GM21367 (cell line): ENCODE measurements around the gene MAGI3.

Source experiments
- ATAC-seq: cut with Tn5 transposase; IDR thresholded peaks from one replicate; pipeline ENCODE4 v1.9.1; 2021; ENCODE audit not compliant: unreplicated experiment

The MAGI3 gene

DNA sequence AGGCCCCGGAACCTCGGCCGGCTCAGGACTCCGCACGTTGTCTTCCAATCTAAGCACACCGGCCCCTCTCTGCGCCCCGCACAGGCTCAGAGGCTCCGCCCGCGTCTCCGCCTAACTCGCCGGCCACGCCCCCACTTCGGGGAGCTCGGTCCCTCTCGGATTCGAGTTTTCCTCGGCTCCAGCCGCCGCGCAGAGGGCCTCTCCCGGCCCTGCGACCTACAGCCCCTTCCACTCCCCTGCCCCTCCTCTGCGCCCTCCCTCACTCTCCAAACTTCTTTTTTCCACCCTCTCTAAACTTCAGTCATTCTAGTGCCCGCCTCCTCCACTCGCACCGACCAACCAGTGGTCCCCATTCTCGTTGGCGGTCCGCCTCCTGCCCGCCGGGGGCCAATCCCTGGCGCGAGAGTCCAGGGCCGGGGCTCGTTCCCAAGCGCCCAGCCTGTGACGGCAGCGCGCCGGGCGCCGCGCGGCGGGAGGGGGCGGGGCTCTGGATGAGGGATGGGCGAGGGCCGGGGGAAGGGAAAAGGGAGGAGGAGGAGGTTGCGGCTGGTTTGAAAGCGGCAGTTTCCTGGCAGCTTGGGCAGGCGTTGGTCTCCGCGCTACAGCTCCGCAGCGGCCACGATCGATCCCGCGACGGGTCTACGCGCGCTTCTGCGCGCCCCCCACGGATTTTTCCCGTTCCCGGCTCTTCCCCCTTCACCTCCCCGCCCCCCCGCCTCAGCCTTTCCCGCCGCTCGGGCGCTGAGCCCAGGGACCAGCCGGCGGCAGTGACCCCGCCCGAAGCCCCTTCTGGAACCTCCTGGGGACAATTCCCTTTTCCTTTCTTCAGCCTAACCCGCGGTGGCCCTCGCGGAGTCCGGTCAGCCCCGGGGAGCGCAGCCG, at the start of gene MAGI3:
Gene MAGI3 (plus strand): TSS at position 563 of the 882 bp plus-strand sequence. CDS start 519 bp downstream, outside the sequence.
- ATAC-seq = peak; percentile 98

DNA sequence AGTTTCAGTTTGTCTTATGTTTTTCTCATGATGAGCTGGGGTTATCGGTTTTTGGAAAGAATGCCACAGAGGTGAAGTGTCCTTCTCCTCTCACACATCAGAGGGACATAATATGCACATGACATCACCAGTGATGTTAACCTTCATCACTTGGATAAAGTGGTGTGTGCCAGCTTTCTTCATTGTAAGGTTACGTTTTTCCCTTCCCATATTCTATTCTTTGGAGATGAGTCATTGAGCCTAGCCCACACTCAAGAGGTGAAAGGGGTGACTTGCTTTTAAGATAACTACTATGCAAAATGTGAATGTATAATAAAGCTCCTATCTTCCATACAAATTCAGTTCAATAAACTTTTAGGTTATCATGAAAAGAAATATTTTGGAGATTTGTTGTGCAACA, 36.7 kb upstream of the MAGI3 start:
- no peak for ATAC-seq

DNA sequence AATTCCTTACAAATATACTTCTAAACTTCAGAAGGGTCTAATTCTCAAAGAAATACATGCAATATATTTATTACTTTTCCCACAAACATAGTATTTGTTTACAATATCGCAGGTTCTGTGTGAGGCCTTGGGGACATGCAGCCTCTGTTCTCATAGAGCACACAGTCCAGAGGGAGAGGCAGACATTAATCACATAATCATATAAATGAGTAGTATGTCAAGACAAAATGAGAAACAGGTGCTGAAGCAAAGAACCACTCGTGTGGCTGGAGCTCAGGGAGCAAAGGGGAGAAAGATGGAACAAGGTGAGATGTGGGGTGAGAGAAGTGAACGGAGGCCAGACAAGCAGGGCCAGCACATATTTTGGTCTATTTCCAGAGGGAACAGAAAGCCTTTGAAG, 26.4 kb upstream of the MAGI3 start:
- no peak for ATAC-seq

DNA sequence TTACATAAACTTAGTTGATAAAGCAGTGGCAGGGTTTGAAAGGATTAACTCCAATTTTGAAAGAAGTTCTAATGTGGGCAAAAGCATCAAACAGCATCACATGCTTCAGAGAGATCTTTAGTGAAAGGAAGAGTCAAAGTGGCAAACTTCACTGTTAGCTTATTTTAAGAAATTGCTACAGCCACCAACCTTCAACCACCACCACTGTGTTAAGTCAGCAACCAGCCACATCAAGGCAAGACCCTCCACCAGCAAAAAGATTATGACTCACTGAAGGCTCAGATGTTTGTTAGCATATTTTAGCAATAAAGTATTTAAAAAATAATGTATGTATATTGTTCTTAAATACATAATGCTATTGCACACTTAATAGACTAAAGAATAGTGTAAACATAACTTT, 21.3 kb upstream of the MAGI3 start:
- no peak for ATAC-seq

DNA sequence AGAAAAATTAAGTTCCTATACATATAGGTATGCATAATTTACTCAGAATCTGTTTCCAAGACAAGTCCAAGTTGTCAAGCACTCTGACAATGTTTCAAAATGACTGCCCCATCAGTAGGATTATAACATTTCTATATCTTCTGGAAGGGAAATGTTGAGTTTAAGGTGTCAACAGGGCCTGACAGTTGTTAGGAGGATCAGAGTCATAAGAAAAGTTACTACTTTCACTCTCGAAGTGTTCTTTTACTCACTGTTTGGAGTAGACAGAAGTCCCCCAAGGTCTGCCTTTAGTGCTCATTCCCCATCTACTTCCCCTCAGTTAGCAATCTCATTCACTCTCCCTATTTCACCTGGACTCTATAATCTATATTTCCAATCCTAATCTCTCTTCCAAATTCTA, 20.6 kb upstream of the MAGI3 start:
- no peak for ATAC-seq

DNA sequence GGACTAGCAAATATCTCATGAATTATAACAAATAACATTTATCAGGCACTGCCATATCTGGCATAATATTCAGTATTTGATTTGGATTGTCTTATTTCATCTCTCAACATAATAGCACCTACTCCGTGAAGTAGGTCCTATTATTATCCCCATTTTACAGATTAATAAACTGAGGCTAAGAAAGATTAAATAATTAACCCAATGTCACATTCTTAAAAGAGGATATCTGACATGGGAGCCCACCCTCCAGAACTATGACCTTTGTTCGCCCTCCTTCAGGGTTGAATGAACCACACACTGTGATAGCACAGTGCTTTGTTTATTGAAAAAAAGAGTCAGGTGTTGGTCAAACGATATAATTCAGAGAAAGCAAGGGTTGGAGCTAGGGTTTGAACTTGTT, 19.4 kb upstream of the MAGI3 start:
- no peak for ATAC-seq

DNA sequence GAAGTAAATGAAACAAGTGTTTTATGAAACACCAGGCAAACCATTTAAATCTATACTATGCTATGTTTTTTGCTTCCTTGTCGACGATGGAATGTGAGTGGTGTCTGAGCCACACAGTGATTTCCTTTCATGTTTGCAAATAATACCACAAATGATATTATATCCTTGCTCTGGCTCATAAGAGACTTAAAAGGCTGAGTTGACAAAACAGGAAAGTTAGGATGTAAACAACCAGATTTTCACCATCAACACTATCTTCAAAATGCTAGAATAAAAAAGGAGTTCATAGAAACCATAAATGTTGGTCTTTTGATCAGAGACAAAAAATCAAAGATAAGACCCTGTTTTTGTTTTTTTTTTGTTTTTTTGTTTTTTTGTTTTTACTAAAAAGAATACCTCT, 17.8 kb upstream of the MAGI3 start:
- ATAC-seq = no peak

DNA sequence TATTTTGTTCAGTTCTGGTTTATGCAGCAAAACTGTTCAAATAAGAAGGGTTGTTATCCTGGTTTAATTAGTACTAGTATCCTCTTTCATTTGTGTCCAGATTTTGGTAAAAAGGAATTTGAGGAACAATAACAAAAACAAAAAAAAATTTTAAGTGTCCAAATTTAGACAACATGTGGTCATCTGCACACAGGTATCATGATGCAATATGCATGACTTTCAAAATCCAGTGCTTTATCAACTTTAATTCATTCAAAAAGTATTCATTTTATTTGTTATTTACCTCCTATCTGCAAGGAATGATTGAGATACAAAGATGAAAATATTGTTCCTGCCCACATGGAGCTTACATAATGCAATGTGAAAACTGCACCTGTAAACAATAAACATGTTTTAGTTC, 16.7 kb upstream of the MAGI3 start:
- ATAC-seq = no peak

DNA sequence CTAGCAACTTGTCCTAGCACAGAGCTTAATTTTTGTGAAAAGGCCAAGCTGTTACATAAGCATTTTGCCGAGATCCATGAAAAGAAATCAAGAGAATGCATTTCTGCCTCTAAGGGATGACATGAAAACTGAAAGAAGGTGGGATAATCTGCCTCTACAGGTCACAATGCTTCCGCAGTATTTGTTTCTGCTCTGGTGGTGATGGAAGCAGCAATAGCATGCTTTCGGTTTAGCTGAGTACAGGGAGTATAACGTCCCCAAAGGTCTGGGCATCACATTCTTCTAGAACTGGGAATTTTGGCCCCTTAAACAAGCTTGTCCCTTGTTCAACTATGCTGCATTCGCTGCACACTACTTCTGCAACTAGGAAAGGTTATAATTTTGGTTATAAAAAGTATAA, 14.4 kb upstream of the MAGI3 start:
- no peak for ATAC-seq

DNA sequence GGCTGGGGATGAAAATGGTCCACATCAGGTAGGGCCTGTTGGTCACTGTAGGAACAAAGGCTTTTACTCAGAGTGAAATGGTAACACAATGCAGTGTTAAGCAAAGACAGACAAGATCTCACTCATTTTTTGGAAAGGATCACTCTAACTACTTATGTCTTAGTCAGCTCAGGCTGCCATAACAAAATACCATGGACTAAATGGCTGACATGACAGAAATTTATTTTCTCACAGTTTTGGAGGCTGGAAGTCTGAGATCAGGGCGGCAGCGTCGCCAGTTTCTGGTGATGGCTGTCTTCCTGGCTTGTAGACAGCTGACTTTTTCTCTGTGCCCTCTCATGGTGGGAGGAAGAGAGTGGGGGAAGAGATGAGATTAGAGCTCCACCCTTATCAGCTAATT, 10.2 kb upstream of the MAGI3 start:
- ATAC-seq = no peak

DNA sequence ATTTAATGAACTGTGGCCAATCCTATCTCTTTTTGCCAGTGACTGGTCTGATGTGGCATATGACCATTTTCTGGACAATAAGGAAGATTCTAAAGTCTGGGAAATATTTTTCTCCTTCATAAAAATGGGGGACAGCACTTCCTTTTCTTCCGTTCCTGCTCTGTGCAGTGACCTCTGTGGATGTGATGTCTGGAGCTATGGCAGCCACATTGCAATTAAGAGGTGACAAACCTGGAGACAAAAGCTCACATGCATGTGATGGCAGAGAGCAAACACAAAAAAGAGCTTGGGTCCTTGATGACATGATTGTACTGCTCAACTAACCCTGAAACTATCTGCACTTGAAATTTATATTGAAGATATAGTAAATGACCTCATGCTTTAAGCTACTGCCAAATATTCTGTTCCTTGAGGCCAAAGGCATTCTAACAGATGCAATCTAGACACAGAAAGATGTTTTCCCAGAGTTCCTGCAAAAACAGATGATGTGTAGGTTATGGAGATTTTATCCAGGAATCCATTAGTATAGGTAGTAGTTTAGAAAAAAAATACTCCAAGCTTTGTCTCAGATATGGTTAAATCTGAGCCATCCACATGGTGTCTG, 2.2 kb upstream of the MAGI3 start:
- ATAC-seq = no peak

DNA sequence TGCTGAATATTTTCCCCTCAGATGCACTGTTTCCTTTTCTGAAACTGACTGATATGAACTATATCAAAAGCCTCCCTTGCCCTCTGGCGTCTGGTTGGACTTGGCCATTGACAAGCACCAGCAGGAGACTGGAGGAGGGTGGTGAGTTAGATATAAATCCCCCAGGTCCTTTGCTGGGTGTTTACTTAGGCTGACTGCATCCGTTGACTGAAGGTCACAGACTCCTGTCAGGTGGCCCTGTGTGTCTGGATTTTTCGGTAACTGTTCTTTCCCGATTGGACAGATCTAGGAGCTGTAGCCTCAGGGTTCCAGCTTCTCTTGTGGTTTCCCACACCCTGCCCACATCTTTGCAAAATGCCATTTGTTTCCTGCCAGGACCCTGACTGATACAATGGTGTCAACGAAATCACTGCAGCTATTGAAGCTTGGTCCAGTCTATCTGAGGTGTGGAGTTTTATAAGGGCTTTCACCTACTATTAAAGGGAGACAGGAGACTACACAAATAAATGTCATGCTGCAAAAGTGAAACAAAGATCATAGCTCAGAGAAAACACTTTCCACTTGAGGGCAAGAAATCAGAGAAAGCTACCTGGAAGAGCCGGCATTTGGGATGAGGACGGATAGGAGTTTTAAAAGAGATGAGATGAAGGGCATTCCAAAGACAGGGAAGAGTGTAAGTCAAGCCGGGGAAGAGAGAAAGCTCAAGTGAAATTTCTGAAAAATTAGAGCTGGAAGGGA, 1.5 kb upstream of the MAGI3 start:
- no peak for ATAC-seq

DNA sequence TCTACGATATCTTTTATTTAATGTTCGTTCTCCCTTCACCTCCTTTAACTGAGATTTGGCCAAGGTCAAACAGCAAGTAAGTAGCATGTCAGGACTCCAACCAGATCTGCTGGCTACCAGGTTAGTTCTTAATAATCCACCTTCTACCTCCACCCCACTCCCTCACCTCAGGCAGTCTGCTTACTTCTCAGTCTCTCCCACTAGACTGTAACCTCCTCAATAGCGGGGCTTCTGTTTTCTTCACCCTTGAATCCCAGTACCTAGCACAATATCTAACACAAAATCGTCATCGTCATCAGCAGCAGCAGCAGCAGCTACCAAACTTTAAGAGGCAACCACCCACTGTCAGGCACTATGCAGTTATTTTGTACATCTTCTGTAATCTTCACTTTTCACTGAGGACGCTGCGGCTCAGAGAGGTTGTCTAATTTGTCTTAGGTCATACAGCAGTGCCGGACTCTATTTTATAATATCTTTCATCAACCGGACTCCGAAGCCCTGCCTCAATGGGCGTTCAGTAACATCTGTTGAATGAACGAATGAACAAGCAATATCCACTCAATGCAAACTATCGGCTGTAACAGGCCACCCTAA, 859 bp upstream of the MAGI3 start:
- no peak for ATAC-seq

DNA sequence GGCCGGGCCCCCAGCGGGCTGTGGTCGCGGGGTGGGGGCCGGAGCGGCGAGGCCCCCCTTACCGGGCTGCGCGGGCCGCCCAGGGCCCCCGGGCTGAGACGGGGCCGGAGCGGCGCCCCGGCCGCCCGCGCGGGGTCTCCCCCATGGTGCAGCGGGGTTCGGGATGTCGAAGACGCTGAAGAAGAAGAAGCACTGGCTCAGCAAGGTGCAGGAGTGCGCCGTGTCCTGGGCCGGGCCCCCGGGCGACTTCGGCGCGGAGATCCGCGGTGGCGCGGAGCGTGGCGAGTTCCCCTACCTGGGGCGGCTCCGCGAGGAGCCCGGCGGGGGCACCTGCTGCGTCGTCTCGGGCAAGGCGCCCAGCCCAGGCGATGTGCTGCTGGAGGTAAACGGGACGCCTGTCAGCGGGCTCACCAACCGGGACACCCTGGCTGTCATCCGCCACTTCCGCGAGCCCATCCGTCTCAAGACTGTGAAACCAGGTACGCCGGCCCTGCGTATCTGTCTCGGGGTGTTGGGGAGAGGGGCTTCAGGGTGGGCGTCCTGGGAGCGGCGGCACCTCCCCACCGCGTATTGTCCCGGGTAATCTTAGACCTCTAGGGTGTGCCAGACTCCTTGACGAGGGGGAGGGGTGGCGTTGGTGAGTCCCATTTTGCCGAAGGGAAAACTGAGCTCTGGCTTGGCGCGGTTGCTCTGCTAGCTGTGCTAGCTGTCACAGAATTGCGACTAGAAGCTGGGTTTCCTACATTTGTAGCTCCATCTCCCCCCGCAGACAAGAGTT, 745 bp downstream of the MAGI3 start:
- ATAC-seq = no peak

DNA sequence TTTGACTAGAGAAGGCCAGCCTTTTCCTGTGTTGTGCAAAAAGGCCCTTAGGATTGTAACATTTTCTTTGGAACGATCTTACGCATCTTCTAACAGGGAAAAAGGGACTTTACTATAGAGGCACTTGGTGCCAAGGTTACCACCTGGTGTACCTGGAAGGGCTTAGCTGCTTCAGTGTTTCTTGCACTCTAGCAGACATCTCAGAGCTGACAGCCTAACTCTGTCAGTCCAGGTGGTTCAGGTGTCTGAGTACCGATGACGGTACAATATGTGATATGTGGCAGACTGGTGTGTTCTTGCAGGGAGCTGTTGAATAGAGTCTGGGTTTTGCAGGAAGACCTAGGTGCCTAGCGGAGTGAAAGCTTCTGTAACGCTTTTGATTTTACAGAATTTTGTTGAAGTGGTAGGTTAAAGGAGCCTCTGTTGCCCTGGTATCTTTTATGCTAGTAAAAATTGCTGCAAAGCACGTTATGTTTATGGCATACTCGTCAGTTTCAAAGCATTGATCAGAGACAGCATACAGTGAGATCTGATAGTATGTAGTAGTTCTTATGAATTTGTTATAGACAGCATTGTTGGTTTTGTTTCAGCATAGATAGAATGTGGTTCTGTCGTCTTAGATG, 1.4 kb downstream of the MAGI3 start:
- ATAC-seq = no peak

DNA sequence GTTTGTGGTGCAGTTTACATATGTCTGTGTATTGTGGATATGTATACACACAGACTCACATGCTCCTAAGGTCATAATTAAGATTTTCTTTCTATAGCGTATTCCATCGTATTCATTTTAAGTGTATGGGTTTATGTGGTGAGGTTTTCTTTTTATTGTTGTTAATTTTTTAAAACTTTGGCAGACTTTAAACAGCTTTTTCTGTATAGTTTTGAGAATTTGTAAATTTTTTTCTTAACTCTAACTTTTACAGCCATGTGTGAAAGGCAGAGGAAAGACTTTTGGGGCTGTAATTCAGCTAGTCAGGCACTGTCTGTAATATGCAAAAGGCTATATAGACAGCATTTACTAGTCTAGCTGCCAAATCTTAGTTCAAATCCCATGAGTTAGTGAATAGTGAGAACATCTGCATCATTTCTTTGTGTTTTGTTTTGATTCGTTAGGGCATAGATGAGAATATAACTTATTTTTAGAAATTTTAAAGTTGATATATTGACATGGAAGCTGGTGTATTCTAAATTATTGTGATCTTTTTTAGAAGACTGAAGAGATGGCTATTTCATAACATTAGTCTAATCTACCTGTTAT, 2.3 kb downstream of the MAGI3 start:
- ATAC-seq = no peak

DNA sequence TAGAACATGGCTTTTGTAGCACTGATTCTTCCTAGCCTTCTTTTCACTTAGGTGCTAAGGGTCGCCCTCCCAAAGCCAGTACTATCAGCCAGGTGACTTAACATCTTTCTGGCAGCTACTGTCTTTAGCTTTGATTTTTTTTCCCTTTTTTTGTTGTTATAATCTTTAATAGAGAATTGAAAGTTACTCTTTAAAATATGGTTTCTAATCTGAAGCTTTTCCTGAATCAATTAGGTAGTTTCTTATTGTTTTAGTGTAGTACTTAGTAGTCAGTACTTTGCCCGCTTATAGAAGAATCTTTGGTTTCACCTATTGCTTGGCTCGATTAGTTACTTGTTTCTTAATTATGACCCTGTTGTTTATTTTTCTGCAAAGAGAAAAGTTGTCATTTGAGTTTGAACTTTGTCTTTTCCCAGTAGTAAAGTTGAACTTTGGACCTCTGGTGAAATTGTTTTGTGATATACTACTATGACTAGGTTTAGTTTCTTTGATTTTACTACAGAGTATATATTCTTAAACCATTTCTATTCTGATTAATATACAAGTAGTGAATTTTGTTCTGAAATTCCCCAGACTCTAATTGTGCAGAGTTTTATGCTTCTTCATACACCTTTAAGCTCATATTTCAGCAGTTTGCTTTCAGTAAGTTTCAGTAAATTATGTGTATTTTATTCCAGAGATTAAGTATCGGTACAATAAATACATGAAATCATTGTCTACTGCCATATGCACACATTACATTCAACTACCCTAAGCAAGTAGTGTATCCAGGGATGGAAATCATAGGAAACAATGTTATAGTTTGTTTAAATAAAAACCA, 3.9 kb downstream of the MAGI3 start:
- ATAC-seq = no peak

DNA sequence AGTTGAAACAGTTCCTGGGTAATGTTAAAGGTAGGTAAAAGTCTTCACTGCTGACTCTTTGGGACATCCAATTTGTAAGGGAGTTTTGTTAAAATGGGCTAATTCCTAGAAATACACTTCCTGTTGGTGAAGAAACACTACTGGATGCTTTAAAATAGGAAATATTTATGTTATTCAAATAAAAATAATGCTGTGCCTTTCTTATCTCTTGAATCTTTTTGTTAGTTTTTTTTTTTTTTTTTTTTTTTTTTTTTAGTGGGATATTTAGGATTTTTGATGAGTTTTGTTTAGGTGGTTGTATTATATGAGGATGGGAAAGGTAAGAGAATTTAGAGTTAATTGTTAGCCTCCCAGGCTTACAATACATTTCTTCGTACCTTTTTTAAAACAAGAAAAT, 4.5 kb downstream of the MAGI3 start:
- no peak for ATAC-seq

DNA sequence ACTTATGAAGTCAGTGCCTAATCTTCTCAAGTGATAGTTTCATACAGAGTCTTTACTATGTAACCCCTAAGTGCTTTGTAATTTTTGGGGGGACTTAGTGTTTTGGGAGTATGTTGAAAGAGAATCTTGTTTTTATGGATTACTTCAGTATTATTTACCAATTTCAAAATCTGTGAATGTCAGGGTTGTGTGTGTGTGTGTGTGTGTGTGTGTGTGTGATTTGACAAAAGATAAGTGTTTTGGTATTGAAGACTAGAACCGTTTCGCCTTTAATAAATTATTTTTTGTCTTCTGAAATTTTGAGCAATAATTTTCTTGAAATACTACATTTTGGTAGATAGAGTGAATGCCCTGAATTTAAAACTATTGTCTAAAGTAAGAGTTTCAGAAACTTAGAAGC, 5.8 kb downstream of the MAGI3 start:
- ATAC-seq = no peak
